Urothelium cell line (cell line): ENCODE measurements around the gene ACOT13.
A peak's percentile ranks its signal among the peaks of the same experiment; 100 is the strongest.
"Not testable (repeated sequence)": the region's sequence is repeated elsewhere in the genome, so short reads cannot be mapped to it uniquely, and the experiment has no call there.

Experiments used
- DNase-seq: peaks from one replicate; pipeline ENCODE4 v3.0.0; 2011; ENCODE audit warnings: low spot score, mixed read lengths
- FAIRE-seq: peaks from 2 replicates; lab custom pipeline; 2011; peaks lifted over from hg19 to GRCh38; lab: Jason Lieb, UNC

Gene ACOT13

GRCh38 chr6:24691550-24691949 lies 24.7 kb downstream of the ACOT13 start:
- no peak for FAIRE-seq

GRCh38 chr6:24692003-24692402 lies 25.1 kb downstream of the ACOT13 start:
- FAIRE-seq (no peak), DNase-seq (no peak)

More at GRCh38 chr6:24691550-24691949, 24.7 kb downstream of the ACOT13 start:
- no peak for DNase-seq

- DNase-seq (no peak), FAIRE-seq (no peak)
These were observed 25.5 kb downstream of the ACOT13 start for GRCh38 chr6:24692415-24692814.

- FAIRE-seq (no peak), DNase-seq (no peak)
These were observed 26.1 kb downstream of the ACOT13 start for GRCh38 chr6:24692848-24693592.

GRCh38 chr6:24694198-24694597 lies 27.3 kb downstream of the ACOT13 start:
- DNase-seq (no peak), FAIRE-seq (no peak)

- not testable (repeated sequence) for FAIRE-seq
- peak; percentile 25 for DNase-seq
These were observed 28.8 kb downstream of the ACOT13 start for GRCh38 chr6:24695635-24696034.

- FAIRE-seq = no peak
- DNase-seq = no peak
These were observed 29.2 kb downstream of the ACOT13 start for GRCh38 chr6:24696097-24696496.

GRCh38 chr6:24699521-24700359 lies 32.9 kb downstream of the ACOT13 start:
- DNase-seq = no peak
- FAIRE-seq = no peak

GRCh38 chr6:24702720-24703282 lies 35.9 kb downstream of the ACOT13 start:
- FAIRE-seq = no peak
- DNase-seq = no peak

- DNase-seq (no peak), FAIRE-seq (no peak)
These were observed 37.6 kb downstream of the ACOT13 start for GRCh38 chr6:24704468-24704867.

- no peak for DNase-seq
- no peak for FAIRE-seq
These were observed 41.7 kb downstream of the ACOT13 start for GRCh38 chr6:24708612-24709011.

- FAIRE-seq = no peak
These were observed 42.3 kb downstream of the ACOT13 start for GRCh38 chr6:24709014-24709711.

GRCh38 chr6:24710519-24711303 lies 43.8 kb downstream of the ACOT13 start:
- DNase-seq = no peak
- no peak for FAIRE-seq

More at GRCh38 chr6:24709014-24709711, 42.3 kb downstream of the ACOT13 start:
- DNase-seq = no peak

- not testable (repeated sequence) for FAIRE-seq, DNase-seq
These were observed 49.8 kb downstream of the ACOT13 start for GRCh38 chr6:24716602-24717148.

- DNase-seq (no peak), FAIRE-seq (no peak)
These were observed 51.7 kb downstream of the ACOT13 start for GRCh38 chr6:24718449-24719124.

GRCh38 chr6:24719125-24719971 lies 52.5 kb downstream of the ACOT13 start, which contains the start of gene C6orf62:
C6orf62 (minus strand) TSS chr6:24719154; CDS start chr6:24718668, 486 bp downstream.
- no peak for DNase-seq
- no peak for FAIRE-seq

GRCh38 chr6:24720131-24720603 lies 53.3 kb downstream of the ACOT13 start:
- FAIRE-seq (no peak), DNase-seq (peak; percentile 36)
